Non-pigmented ciliary epithelial cell (primary cell): Measurements from ENCODE around the gene ZNF579.

Source experiments
- DNase-seq: peaks from one replicate; pipeline ENCODE4 v3.0.0-alpha.2; 2010; ENCODE audit warnings: low read depth

ZNF579 gene, protein sequence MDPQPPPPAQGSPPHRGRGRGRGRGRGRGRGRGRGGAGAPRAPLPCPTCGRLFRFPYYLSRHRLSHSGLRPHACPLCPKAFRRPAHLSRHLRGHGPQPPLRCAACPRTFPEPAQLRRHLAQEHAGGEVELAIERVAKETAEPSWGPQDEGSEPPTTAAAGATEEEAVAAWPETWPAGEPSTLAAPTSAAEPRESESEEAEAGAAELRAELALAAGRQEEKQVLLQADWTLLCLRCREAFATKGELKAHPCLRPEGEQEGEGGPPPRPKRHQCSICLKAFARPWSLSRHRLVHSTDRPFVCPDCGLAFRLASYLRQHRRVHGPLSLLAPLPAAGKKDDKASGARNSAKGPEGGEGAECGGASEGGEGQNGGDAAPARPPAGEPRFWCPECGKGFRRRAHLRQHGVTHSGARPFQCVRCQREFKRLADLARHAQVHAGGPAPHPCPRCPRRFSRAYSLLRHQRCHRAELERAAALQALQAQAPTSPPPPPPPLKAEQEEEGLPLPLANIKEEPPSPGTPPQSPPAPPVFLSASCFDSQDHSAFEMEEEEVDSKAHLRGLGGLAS

DNA sequence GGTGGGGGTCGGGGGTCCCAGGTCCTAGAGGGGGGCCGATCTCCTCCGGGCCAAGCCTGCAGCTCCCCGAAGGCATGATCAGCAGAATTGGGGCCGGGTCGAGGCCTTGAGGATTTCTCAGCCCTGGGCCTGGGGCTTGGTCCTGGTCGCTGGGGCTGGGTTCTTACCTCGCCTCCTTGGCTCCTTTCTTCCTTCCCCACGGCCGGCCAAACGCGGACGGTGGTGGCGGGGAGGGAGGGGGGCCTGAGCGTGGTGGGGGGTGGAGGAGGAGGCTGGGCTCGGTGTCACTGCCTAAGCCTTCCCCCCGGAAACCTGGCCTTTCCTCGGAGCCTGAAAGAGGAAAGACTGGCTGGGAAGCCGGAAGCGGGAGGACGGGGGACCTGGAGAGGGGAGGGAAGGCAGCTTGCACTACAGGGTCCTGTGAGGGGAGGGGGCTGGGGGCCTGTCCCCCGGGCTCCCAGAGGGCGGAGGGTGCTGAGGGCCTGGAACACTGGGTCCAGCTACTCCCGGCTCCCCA, at the start of gene ZNF579:
Gene ZNF579, minus strand, starts transcription at position 221 of the 517 bp plus-strand sequence. CDS start 1,209 bp downstream, outside the sequence.
- DNase-seq: peak; percentile 55

GRCh38 chr19:55626350-55626749, 45.7 kb upstream of the ZNF579 start:
- DNase-seq: no peak

- no peak for DNase-seq
Observed at GRCh38 chr19:55625004-55625326, 44.3 kb upstream of the ZNF579 start.

DNA sequence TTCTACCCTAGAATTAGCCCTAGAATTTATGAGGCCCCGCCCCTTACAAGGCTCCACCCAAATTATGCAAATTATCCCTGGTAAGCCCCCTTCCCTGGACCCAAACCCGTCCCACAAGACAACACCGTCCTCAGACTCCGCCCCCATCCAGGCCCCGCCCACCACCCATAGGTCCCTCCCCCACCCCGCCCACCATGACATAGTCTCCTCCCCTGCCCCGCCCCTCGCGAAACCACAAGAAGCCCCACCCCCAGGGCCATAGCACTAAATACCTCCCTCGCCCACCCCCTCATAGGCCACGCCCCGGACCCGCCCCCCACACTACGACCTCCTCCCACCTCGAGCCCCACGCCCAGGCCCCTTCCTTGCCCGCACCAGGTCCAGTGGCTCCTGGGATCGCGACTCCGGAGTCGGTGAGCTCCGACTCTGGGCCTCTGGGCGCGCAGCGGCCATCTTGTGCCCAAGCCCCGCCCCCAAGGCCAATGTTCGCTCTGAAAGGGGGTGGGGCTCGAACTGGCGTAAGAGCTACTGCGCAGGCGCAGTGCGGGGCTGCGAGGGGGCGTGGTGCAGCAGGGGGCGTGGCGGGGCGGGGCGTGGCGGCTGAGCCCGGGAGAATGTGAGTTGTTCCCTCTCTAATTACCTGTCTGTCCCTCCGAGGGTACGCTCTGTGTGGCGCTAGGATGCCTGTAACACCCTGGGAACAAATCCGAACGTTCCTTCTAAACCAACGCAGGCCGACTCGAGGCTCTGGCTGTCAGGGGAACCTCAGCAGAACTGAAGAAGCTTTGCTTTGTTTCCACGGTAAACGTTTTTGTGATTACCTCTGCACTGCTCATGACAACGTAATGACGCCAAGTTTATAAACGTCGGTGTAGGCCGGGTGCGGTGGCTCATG, 43.7 kb upstream of the ZNF579 start, which contains the start of gene ZNF784:
Gene ZNF784, minus strand, starts transcription at position 458 of the 895 bp plus-strand sequence. Its CDS starts 5 bp downstream, at position 453.
- DNase-seq: no peak

DNA sequence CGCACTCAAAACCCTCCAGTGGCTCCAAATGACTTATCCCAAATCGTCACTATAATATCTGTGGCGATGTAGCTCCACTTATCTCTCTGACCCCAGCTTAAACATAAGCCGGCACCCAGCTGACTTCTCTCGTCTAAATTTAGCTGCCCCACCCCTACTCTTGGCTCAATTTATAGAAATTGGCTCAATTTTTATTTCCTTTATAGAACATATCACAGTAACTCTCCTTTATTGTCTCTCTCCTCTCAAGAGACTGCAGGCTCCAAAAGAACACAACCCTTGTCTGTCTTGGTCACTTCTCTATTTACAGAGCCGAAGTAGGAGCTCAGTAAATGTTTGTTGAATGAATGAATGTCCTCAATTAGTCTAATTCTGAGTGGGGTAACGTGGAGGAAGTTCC, 42.9 kb upstream of the ZNF579 start:
- no peak for DNase-seq

DNA sequence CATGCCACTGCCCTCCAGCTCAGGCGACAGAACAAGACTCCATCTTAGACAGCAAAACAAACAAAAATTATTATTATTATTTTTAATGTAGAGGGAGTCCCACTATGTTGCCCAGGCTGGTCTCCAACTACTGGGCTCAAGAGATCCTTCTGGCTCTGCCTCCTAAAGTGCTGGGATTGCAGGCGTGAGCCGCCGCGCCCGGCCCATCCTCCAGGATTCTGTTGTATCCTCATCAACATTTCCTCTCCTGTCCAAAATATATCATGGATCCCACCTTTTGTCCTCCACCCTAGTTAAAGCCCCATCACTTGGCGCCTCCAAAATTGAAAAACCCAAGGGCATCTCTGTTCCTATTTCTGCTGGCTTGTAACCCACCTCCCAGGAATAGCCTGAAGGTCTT, 42.5 kb upstream of the ZNF579 start:
- no peak for DNase-seq

- DNase-seq: no peak
Observed at GRCh38 chr19:55622242-55622969, 41.8 kb upstream of the ZNF579 start.

- DNase-seq: no peak
Observed at GRCh38 chr19:55621673-55622231, 41.1 kb upstream of the ZNF579 start.

DNA sequence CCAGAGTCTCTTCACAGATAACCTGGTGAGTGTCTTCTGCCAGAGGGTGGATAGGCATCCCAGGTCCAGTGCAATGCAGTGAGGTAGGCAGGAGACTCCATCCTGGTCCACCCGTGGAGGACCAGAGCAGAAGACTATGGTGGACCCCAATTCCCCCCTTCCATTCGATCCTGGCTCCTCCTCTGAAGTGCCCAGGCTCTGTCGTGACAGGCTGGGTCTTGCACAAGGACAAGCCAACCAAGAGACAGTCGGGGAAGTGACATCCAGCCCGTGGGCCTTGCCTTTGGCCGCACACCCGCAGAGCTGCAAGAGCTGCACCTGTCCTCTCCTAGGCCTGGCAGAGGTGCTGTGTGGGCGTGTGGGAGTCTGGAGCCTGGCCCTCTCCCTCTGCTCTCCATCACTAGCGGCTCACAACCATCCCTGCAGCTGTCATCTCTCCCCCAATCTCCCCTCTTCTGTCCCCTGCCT, 40.6 kb upstream of the ZNF579 start:
- DNase-seq: no peak

GRCh38 chr19:55620410-55621204, 40.0 kb upstream of the ZNF579 start:
- no peak for DNase-seq

DNA sequence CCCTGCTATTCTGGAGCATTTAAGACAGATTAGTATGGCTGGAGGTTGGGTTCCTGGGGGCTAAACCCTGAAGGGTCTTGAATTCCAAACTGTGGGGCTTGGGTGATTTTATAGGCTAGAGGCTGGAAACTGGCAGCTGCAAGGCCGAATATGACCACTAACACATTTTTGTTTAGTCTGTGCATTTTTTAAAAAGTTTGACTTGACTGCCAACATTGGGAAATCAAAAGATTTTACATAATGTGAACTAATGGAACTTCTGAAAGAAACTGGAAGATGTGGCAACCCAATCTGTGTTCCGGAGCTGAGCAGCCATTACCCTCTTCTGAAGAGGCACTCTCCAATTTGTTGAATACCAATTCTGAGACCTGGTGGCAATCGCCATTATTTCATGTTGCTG, 38.6 kb upstream of the ZNF579 start:
- DNase-seq: no peak

- DNase-seq: no peak
Observed at GRCh38 chr19:55618426-55618825, 37.8 kb upstream of the ZNF579 start.

GRCh38 chr19:55617426-55617825, 36.8 kb upstream of the ZNF579 start:
- DNase-seq: no peak

- no peak for DNase-seq
Observed at GRCh38 chr19:55616395-55616875, 35.8 kb upstream of the ZNF579 start.

GRCh38 chr19:55615543-55616394, 35.1 kb upstream of the ZNF579 start:
- DNase-seq: no peak

- no peak for DNase-seq
Observed at GRCh38 chr19:55614711-55615542, 34.3 kb upstream of the ZNF579 start.

GRCh38 chr19:55613930-55614710, 33.5 kb upstream of the ZNF579 start:
- no peak for DNase-seq

GRCh38 chr19:55613396-55613795, 32.7 kb upstream of the ZNF579 start:
- no peak for DNase-seq
